ENCODE data around the gene TNNI3.

DNA sequence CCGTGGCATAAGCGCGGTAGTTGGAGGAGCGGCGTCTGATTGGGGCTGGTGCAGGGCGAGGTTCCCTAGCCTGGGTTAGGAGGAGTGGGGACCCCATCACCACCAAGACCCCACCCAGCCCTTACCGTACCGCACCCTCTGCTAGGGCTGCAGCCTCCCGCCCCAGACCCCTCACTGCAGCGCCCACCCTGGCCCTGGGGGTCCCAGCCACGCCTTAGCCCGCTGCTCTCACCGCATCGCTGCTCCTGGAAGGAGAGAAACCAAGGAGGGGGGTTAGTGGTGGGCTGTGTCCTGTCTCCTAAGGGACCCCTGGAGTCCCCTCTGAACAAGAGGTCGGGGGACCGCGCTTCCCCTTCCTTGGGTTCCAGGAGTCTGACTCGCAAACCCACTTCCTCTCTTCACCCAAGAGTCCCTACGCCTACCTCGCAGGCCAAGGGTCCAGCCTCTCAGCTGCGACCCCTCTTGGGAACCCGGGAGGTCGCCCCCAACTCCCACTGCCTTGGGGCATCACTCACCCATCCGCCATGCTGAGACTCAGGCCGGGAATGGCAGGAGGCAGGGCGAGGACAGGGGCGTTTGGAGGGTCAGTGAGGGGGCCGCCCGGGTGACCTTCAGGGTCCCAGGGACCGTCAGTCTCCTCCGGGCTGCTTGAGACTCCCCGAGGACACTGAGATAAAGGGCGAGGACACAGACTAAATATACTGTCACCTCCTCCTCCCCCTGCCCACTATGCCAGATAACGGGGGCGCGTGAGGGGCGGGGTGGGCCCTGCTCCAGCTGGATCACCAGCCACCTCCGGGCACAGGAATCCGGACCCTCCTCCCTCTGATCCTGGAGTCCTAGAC, at the start of gene TNNI3:
- TF ChIP-seq POLR2AphosphoS5 (IDR thresholded peaks at IDR 0.05; ENCODE audit: control insufficient read depth, insufficient read depth, low read depth, low read length) (no peak), PTBP1 (IDR thresholded peaks at IDR 0.05; ENCODE audit: low read depth, low read length) (no peak), ZFX (CRISPR knock-in tag; IDR thresholded peaks at IDR 0.05) (no peak), CTCF (IDR thresholded peaks at IDR 0.05 in 2 of 3, conservative IDR thresholded peaks at IDR 0.05 in 1 of 3; ENCODE audit: insufficient read depth in 2 of 3, low read depth in 1 of 3, low read length in 3 of 3) (no peak), ZNF785 (CRISPR knock-in tag; IDR thresholded peaks at IDR 0.05) (no peak), RHOXF2B (CRISPR knock-in tag; conservative IDR thresholded peaks at IDR 0.05) (no peak), YY1 (IDR thresholded peaks at IDR 0.05; ENCODE audit: borderline replicate concordance in 1 of 3, control insufficient read depth in 1 of 3, extremely low read depth in 1 of 3, insufficient read depth in 3 of 3, insufficient read length in 1 of 3, insufficient replicate concordance in 2 of 3, low read depth in 1 of 3, low read length in 2 of 3) (no peak), ZNF561 (CRISPR knock-in tag; conservative IDR thresholded peaks at IDR 0.05) (no peak), TAF7 (tag; IDR thresholded peaks at IDR 0.05) (no peak)
- TF ChIP-seq, protein P1, sequence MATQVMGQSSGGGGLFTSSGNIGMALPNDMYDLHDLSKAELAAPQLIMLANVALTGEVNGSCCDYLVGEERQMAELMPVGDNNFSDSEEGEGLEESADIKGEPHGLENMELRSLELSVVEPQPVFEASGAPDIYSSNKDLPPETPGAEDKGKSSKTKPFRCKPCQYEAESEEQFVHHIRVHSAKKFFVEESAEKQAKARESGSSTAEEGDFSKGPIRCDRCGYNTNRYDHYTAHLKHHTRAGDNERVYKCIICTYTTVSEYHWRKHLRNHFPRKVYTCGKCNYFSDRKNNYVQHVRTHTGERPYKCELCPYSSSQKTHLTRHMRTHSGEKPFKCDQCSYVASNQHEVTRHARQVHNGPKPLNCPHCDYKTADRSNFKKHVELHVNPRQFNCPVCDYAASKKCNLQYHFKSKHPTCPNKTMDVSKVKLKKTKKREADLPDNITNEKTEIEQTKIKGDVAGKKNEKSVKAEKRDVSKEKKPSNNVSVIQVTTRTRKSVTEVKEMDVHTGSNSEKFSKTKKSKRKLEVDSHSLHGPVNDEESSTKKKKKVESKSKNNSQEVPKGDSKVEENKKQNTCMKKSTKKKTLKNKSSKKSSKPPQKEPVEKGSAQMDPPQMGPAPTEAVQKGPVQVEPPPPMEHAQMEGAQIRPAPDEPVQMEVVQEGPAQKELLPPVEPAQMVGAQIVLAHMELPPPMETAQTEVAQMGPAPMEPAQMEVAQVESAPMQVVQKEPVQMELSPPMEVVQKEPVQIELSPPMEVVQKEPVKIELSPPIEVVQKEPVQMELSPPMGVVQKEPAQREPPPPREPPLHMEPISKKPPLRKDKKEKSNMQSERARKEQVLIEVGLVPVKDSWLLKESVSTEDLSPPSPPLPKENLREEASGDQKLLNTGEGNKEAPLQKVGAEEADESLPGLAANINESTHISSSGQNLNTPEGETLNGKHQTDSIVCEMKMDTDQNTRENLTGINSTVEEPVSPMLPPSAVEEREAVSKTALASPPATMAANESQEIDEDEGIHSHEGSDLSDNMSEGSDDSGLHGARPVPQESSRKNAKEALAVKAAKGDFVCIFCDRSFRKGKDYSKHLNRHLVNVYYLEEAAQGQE (IDR thresholded peaks at IDR 0.05; ENCODE audit: borderline replicate concordance) = no peak
- TF ChIP-seq, protein P1 (CRISPR knock-in tag; IDR thresholded peaks at IDR 0.05; ENCODE audit: low read depth) = no peak
